NCI-H345 (cell line): ENCODE results near the gene COX20.

ENCODE experiments used
- DNase-seq: peaks from one replicate; lab custom pipeline; 2025; lab: John Stamatoyannopoulos, UW

The COX20 gene

DNA sequence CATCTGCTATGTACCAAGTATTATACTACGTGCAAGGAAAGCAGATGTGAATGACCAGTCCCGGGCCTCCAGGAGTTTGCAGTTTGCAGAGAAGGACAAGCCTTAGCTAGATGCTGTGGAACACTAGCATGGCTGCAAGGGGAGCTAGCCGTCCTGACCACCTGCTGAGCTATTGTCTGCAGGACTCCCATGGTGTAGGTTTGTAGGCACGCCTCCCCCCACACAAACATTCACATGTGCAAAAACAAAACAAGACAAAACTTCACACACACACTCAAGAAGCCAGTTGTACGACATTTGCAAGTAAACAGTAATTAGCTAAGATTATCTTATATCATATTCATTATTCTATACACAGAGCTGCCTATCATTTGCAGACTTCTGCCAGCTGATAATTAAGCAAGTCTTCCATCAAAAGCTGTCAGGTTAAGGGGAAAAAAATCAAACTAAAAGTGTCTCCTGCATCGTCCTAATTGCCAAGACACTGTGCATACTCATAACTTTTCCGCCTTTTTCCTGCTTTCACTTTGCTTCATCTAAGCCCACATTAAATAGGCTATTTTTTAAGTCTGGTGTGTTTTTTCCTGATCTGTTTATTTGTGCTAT, 39.6 kb downstream of the COX20 start:
- peak; percentile 80 for DNase-seq

DNA sequence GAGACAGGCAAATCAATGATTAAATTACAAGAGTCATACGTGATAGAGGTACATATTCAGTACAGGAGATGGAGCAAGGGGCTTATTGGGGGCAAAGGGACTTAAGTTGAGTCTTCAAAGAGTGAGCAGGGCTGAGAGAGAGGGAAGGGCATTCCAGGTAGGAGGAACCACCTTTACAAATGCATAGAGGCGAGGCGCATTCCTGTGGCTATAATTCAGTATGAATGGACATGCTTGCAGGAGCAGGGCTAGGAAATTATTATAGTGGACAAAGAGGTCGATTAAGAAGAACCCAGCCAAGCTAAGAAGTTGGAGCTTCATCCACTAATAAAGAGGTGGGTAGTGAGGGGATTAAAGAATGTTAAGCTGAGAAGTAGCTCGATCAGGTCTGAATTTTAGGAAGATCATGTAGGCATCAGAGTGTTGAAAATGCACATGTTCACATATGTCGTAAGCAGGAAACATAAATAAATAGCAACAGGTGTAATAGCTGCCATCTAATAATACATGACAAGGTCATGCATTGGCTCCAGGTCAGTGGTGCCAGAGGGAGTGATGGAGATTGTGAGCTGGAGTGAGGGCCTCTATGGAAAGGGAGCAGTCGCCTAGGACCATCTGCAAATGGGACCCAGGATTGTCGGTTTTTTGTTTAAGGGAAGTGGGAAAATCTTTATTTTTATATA, 40.9 kb downstream of the COX20 start:
- no peak for DNase-seq

DNA sequence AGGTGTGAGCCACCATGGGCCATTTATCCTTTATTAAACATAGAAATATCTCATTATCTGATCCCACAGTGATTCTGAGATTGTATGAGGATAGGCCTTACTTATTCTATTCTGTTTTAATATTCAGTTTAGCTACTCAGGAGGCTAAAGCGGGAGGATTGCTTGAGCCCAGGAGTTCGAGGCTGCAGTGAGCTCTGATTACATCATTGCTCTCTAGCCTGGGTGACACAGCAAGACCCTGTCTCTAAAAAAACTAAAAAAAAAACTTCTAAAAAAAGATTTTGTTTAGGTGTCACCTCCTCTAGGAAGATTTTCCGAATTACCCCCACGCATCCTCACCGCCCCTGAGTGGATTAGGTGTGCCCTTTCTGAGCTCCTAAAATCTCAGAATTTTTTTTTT, 43.2 kb downstream of the COX20 start:
- DNase-seq = no peak

DNA sequence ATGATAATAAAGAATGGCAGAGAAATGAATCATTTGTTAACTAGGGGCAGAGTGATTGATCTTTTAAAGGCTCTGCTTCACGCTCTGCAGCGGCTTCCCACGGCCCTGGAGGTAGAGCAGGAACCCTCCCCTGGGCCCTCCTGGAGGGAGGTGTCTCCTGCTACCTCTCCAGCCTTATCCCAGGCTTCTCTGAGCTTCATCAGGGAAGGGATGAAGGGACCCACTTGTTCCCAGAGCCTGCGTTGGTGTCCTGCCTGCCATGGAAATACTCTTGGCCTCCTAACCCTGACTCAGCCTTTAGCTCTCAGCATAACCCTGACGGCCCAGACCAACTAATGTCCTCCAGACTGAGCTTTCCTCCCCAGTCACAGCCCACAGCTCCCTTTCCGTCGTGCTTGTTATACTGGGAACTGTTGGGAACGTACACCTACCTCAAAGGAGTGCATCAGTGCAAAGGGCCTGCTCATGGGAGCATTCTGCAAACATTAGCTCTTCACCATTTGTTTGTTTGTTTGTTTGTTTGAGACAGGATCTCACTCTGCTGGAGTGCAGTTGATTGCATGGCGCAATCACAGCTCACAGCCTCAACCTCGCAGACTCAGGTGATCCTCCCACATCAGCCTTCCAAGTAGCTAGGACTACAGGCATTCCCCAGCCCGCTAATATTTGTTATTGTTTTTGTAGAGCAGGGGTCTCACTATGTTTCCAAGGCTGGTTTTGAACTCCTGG, 46.3 kb downstream of the COX20 start:
- DNase-seq = no peak

DNA sequence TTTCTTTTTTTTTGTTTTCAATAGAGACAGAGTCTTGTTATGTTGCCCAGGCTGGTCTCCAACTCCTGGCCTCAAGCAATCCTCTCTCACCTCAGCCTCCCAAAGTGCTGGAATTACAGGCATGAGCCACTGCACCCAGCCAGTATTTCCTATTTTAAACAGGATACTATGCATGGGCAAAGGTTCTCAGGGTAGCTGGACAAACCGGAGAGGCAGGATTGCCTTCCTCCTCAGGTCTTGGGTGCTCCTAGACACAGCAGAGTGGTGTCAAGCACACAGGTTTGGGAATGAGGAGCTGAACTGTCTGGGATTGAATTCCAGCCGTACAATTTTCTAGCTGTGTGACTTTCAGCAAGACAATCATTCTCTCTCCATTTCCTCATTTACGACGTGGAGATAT, 51.8 kb downstream of the COX20 start:
- DNase-seq = no peak

DNA sequence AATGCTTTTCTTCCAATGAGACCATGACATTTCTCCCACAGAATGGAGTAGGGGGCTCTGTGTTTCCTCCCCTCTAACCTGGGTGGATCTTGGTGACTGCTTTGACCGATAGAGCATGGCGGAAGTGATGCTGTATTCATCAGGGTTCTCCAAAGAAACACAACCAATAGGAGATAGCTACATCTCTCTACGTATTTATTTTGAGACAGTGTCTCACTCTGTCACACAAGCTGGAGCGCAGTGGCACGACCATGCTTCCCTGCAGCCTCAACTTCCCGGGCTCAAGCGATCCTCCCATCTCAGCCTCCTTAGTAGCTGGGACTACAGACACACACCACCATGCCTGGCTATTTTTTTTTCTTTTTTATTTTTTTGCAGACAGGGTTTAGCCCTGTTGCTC, 58.4 kb downstream of the COX20 start:
- DNase-seq = no peak
